Measurements from ENCODE around the gene KSR1. TPM values are rescaled to one million over a fixed set of nuclear protein-coding genes. Genes with fewer than 3 reads are reported as not detected.

The KSR1 gene
- total and polyA plus RNA-seq, 8 donors, result 2.7 to 32.1 (median 13.6) TPM

DNA sequence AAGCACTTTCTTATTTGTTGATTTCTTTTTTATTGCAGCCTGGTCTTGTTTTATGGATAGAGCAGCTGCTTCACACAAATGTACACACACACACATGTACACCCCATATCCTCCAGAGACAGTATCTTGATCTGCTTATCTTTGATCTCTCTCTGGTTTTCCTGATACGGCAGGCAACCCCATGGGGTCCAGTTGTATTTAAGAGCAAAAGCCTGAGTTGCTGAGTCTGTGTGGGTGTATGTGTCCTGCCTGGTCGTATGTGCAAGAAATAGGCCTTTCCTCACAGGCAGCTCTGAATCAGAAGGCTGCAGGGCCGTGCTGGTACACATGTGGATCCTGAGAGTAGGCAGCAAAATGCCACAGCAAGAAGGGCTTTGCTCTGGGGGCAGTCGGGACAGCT, 160.2 kb downstream of the KSR1 start:
- Histone ChIP-seq H3K27ac (no peak overlapping the region), H3K27me3 (no peaks in the 10 kb centered on the region), H3K36me3 (peaks cover 48 to 100% (median 93%) of the 10 kb centered on the region in 4 donors), H3K9me3 (no peaks in the 10 kb centered on the region), H3K4me3 (no peak overlapping the region), H3K4me1 (no peaks in the 10 kb centered on the region)
- 70 to 84% (median 77%) methylated on average over 4 of the region's 4 CpGs for WGBS, 5 donors
- TF ChIP-seq POLR2AphosphoS5 (IDR thresholded peaks at IDR 0.05), result no peak
- no peak for TF ChIP-seq POLR2A (IDR thresholded peaks at IDR 0.05)
- no peak for TF ChIP-seq EP300 (IDR thresholded peaks at IDR 0.05)
- TF ChIP-seq, protein P1, sequence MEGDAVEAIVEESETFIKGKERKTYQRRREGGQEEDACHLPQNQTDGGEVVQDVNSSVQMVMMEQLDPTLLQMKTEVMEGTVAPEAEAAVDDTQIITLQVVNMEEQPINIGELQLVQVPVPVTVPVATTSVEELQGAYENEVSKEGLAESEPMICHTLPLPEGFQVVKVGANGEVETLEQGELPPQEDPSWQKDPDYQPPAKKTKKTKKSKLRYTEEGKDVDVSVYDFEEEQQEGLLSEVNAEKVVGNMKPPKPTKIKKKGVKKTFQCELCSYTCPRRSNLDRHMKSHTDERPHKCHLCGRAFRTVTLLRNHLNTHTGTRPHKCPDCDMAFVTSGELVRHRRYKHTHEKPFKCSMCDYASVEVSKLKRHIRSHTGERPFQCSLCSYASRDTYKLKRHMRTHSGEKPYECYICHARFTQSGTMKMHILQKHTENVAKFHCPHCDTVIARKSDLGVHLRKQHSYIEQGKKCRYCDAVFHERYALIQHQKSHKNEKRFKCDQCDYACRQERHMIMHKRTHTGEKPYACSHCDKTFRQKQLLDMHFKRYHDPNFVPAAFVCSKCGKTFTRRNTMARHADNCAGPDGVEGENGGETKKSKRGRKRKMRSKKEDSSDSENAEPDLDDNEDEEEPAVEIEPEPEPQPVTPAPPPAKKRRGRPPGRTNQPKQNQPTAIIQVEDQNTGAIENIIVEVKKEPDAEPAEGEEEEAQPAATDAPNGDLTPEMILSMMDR (IDR thresholded peaks at IDR 0.05), result no peak
- intact Hi-C loops (cut with DNase I; ENCODE audit: low total_unique reads), result no loop called here
- DNase-seq, result no peak

- Histone ChIP-seq H3K9me3 (no peaks in the 10 kb centered on the region), H3K27me3 (no peaks in the 10 kb centered on the region), H3K4me3 (no peak overlapping the region), H3K4me1 (peaks cover 0 to 5% (median 0%) of the 10 kb centered on the region in 4 donors), H3K36me3 (peaks cover 36 to 100% (median 93%) of the 10 kb centered on the region in 4 donors), H3K27ac (no peak overlapping the region)
- intact Hi-C loops (cut with DNase I; ENCODE audit: low total_unique reads), result no loop called here
- no peak for DNase-seq
- WGBS, 5 donors, result 87 to 97% (median 94%) methylated on average over 8 of the region's 8 CpGs
- TF ChIP-seq POLR2A (IDR thresholded peaks at IDR 0.05), result no peak
- TF ChIP-seq, protein P1 (IDR thresholded peaks at IDR 0.05), result no peak
Measured at GRCh38 chr17:27618417-27618816, 162.2 kb downstream of the KSR1 start.

GRCh38 chr17:27620721-27621120, 164.5 kb downstream of the KSR1 start:
- TF ChIP-seq POLR2AphosphoS5 (IDR thresholded peaks at IDR 0.05) (no peak), POLR2A (IDR thresholded peaks at IDR 0.05) (no peak), EP300 (IDR thresholded peaks at IDR 0.05) (no peak)
- TF ChIP-seq, protein P1 (IDR thresholded peaks at IDR 0.05), result no peak
- intact Hi-C loops (cut with DNase I; ENCODE audit: low total_unique reads), result no loop called here
- H3K36me3 ChIP-seq, result peaks cover 40 to 100% (median 95%) of the 10 kb centered on the region in 4 donors
- H3K4me1 ChIP-seq, result peaks cover 0 to 5% (median 0%) of the 10 kb centered on the region in 4 donors
- H3K27me3 ChIP-seq, result no peaks in the 10 kb centered on the region
- H3K9me3 ChIP-seq, result no peaks in the 10 kb centered on the region
- 78 to 86% (median 83%) methylated on average over 9 of the region's 9 CpGs for WGBS, 5 donors
- no peak for DNase-seq
- H3K27ac ChIP-seq, result no peak overlapping the region
- no peak overlapping the region for H3K4me3 ChIP-seq

GRCh38 chr17:27621536-27621935, 165.3 kb downstream of the KSR1 start:
- Histone ChIP-seq H3K27ac (no peak overlapping the region), H3K4me1 (peaks cover 0 to 5% (median 0%) of the 10 kb centered on the region in 4 donors), H3K27me3 (no peaks in the 10 kb centered on the region), H3K4me3 (no peak overlapping the region), H3K9me3 (no peaks in the 10 kb centered on the region), H3K36me3 (peaks cover 40 to 99% (median 96%) of the 10 kb centered on the region in 4 donors)
- TF ChIP-seq, protein P1 (IDR thresholded peaks at IDR 0.05), result no peak
- no peak for TF ChIP-seq POLR2AphosphoS5 (IDR thresholded peaks at IDR 0.05)
- no peak for TF ChIP-seq POLR2A (IDR thresholded peaks at IDR 0.05)
- TF ChIP-seq EP300 (IDR thresholded peaks at IDR 0.05), result no peak
- WGBS, 5 donors, result 86 to 98% (median 95%) methylated on average over 4 of the region's 4 CpGs
- intact Hi-C loops (cut with DNase I; ENCODE audit: low total_unique reads), result no loop called here
- DNase-seq, result no peak
